GM18873 (cell line): ENCODE measurements around the gene WNT11.
"Not testable (repeated sequence)": the region's sequence is repeated elsewhere in the genome, so short reads cannot be mapped to it uniquely, and the experiment has no call there.

Experiments
- ATAC-seq: cut with Tn5 transposase; IDR thresholded peaks from one replicate; pipeline ENCODE4 v1.9.1; 2021; ENCODE audit warnings: mild to moderate bottlenecking, moderate library complexity, moderate number of reproducible peaks; ENCODE audit not compliant: unreplicated experiment, low FRiP score

The WNT11 gene

GRCh38 chr11:76205252-76206076, 838 bp downstream of the WNT11 start:
- ATAC-seq: no peak

- no peak for ATAC-seq
These were observed 2.4 kb downstream of the WNT11 start for GRCh38 chr11:76203937-76204336.

- no peak for ATAC-seq
These were observed 3.0 kb downstream of the WNT11 start for GRCh38 chr11:76203131-76203925.

GRCh38 chr11:76201672-76202412, 4.5 kb downstream of the WNT11 start:
- no peak for ATAC-seq

- ATAC-seq: no peak
These were observed 5.2 kb downstream of the WNT11 start for GRCh38 chr11:76201056-76201455.

- ATAC-seq: no peak
These were observed 6.0 kb downstream of the WNT11 start for GRCh38 chr11:76200006-76200940.

GRCh38 chr11:76198691-76199090, 7.6 kb downstream of the WNT11 start:
- not testable (repeated sequence) for ATAC-seq

- no peak for ATAC-seq
These were observed 8.2 kb downstream of the WNT11 start for GRCh38 chr11:76197941-76198640.

GRCh38 chr11:76197332-76197731, 9.0 kb downstream of the WNT11 start:
- no peak for ATAC-seq

GRCh38 chr11:76196849-76197248, 9.5 kb downstream of the WNT11 start:
- ATAC-seq: no peak

- ATAC-seq: no peak
These were observed 11.2 kb downstream of the WNT11 start for GRCh38 chr11:76194872-76195668.

GRCh38 chr11:76193219-76193618, 13.1 kb downstream of the WNT11 start:
- no peak for ATAC-seq

GRCh38 chr11:76190376-76190775, 15.9 kb downstream of the WNT11 start:
- no peak for ATAC-seq

GRCh38 chr11:76189682-76190081, 16.6 kb downstream of the WNT11 start:
- no peak for ATAC-seq

- no peak for ATAC-seq
These were observed 17.4 kb downstream of the WNT11 start for GRCh38 chr11:76188873-76189272.

GRCh38 chr11:76186776-76187279, 19.5 kb downstream of the WNT11 start:
- ATAC-seq: no peak

GRCh38 chr11:76185931-76186401, 20.3 kb downstream of the WNT11 start:
- ATAC-seq: no peak

GRCh38 chr11:76185511-76185910, 20.8 kb downstream of the WNT11 start:
- ATAC-seq: no peak
